BE2C (cell line): Measurements from ENCODE around the gene GRPEL1.
"Not testable (repeated sequence)": the region's sequence is repeated elsewhere in the genome, so short reads cannot be mapped to it uniquely, and the experiment has no call there.

Experiments used
- DNase-seq: peaks from one replicate; pipeline ENCODE4 v3.0.0-alpha.2; 2020
- H3K27me3 ChIP-seq: fragments of 250-450 bp; sonication (Bioruptor Pico); 2 replicates; pipeline ENCODE4 v1.5.1; 2020; ENCODE audit warnings: mild to moderate bottlenecking
- H3K36me3 ChIP-seq: fragments of 250-450 bp; sonication (Bioruptor Pico); 2 replicates; pipeline ENCODE4 v1.5.1; 2020; ENCODE audit warnings: mild to moderate bottlenecking
- H3K4me1 ChIP-seq: fragments of 250-450 bp; sonication (Bioruptor Pico); 2 replicates; pipeline ENCODE4 v1.5.1; 2020
- H3K4me3 ChIP-seq: 2 replicates; pipeline ENCODE4 v1.5.1; 2011; ENCODE audit warnings: low read depth, low read length
- H3K9me3 ChIP-seq: fragments of 250-450 bp; sonication (Bioruptor Pico); 2 replicates; pipeline ENCODE4 v1.5.1; 2020
- CTCF ChIP-seq: IDR thresholded peaks from 2 replicates; pipeline ENCODE4 v1.5.1; 2012; ENCODE audit warnings: mild to moderate bottlenecking, low read depth, low read length

GRPEL1 gene

DNA sequence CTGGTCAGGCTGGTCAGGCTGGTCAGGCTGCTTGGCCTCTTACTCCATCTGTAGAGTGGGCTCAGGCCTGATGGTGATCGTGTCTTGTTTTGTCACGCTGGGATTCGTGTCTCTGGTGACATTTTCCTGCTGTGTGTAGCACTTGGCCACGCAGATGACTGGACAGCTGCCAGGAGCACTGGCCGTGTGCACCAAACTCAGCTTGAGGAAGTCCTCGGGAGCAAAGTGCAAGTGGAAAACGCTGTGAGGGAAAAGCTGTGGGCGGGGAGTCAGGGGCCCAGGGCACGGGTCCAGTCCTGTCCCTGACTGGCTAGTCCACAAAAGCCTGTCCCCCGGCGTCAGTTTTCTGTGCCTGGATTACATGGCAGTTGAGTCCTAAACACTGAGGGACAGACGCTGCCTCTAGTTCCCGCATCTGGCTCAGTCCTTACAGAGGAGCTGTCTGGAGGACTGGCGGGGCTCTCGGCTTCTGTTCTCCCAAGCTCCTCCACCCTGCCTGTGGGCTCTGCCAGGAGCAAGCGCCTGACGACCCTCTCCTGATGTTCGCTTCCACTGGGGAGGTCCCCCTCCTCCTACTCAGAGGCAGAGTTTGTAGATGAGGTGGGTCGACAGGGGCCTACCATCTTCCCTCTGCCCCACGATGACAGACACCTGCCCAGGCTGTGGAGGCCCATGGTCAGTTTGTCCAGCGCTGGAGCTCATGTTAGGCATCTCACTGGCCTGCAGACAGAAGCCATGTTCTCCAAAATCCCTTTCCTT is 35.9 kb upstream of the GRPEL1 start:
- Histone ChIP-seq H3K9me3 (no peaks in the 10 kb centered on the region), H3K27me3 (no peaks in the 10 kb centered on the region), H3K4me3 (peak overlapping the region; percentile 79), H3K4me1 (no peaks in the 10 kb centered on the region; the same call in 1 of the 2 replicates), H3K36me3 (no peaks in the 10 kb centered on the region)
- DNase-seq, result peak; percentile 40
- TF ChIP-seq CTCF, result no peak

DNA sequence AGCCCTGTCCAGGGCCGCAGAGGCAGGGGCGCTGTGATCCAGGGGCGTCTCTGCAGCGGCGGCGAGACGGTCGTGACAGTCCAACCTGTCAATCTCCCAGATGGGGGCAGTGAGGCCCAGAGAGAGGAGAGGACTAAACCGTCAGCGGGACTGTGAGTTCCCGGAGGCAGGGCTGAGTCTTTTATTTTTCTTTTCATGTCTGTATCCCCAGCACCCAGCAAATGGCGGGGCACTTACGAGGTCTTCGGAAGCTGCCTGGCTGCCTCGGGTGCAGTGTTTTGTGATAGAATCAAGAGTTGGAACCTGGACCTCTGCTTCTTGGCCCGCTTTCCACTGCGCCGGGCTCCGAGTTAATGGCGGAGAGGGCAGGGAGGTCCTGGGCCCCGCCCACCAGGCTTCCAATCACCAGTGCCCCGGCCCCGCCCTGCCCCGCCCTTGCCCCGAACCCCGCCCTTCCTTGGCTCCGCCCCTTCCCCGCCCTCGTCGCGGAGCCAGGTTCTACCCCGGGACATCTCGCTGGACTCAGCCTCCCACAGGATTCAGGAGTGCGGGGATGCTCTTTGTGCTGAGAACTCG is 35.3 kb upstream of the GRPEL1 start:
- Histone ChIP-seq H3K9me3 (no peaks in the 10 kb centered on the region), H3K36me3 (no peaks in the 10 kb centered on the region), H3K4me3 (peak overlapping the region; percentile 79), H3K4me1 (no peaks in the 10 kb centered on the region; the same call in 1 of the 2 replicates), H3K27me3 (no peaks in the 10 kb centered on the region)
- DNase-seq, result peak; percentile 93
- no peak for TF ChIP-seq CTCF

DNA sequence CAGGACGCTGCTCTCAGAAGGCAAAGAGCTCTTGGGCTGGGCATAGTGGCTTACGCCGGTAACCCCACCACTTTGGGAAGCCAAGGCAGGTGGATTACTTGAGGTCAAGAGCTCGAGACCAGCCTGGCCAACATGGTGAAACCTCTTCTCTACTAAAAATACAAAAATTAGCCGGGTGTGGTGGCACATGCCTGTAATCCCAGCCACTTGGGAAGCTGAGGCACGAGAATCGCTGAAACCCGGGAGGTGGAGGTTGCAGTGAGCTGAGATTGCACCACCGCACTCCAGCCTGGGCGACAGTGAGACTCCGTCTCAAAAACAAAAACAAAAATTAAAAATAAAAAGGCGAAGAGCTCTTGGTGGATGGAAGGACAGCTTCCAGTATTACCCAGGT is 34.6 kb upstream of the GRPEL1 start:
- peak overlapping the region; percentile 79 for H3K4me3 ChIP-seq
- not testable (repeated sequence) for H3K36me3 ChIP-seq, H3K27me3 ChIP-seq, DNase-seq, H3K4me1 ChIP-seq, H3K9me3 ChIP-seq

- Histone ChIP-seq H3K27me3 (no peaks in the 10 kb centered on the region), H3K4me1 (no peaks in the 10 kb centered on the region; the same call in 1 of the 2 replicates), H3K36me3 (no peaks in the 10 kb centered on the region), H3K4me3 (peak overlapping the region; percentile 42), H3K9me3 (no peaks in the 10 kb centered on the region)
- TF ChIP-seq CTCF, result peak; percentile 86
- peak; percentile 77 for DNase-seq
These were observed 34.0 kb upstream of the GRPEL1 start for GRCh38 chr4:7101692-7102515.

DNA sequence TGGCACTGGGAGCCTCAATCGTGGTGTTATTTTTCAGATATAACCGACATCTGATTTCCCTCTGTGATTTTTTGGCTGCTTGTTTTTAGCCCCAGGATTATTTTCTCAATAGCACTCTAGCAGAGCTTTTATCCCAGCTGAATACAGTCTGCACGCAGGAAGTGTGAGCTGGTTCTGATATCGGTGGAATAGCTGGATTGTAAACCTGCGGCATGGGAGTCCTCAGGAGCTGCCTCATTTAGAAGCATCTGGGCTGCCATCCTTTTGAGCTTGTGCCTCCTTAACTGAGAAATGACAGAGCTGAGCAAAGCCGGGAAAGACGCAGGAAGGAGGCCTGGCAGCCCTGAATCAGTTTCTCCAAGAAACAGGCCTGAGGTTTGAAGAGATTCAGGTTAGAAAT is 28.4 kb upstream of the GRPEL1 start:
- Histone ChIP-seq H3K27me3 (no peaks in the 10 kb centered on the region), H3K4me1 (no peaks in the 10 kb centered on the region), H3K4me3 (no peak overlapping the region), H3K9me3 (no peaks in the 10 kb centered on the region), H3K36me3 (no peaks in the 10 kb centered on the region)
- TF ChIP-seq CTCF, result no peak
- no peak for DNase-seq

- no peak for TF ChIP-seq CTCF
- Histone ChIP-seq H3K27me3 (no peaks in the 10 kb centered on the region), H3K36me3 (no peaks in the 10 kb centered on the region), H3K4me1 (no peaks in the 10 kb centered on the region), H3K4me3 (no peak overlapping the region), H3K9me3 (no peaks in the 10 kb centered on the region)
- DNase-seq, result no peak
These were observed 27.8 kb upstream of the GRPEL1 start for GRCh38 chr4:7095611-7096155.
